T-helper 17 cell (primary cell): Measurements from ENCODE around the gene RSBN1L. TPM values are rescaled to one million over a fixed set of nuclear protein-coding genes. Genes with fewer than 3 reads are reported as not detected.
A peak's percentile ranks its signal among the peaks of the same experiment; 100 is the strongest.

Experiments used
- ATAC-seq: fragments of 150-1000 bp; cut with Tn5 transposase; 2 replicates; pipeline ENCODE4 v1.10.0; 2021; ENCODE audit warnings: mild to moderate bottlenecking, moderate library complexity
- DNase-seq, 3 donors: peaks; one replicate each; pipeline versions ENCODE4 v3.0.0 to v3.0.0-alpha.2; 2020 to 2021
- H3K9me3 ChIP-seq: one replicate; pipeline ENCODE4 v1.7.0; 2013; ENCODE audit warnings: low read length, mild to moderate bottlenecking; ENCODE audit not compliant: control insufficient read depth, poor library complexity, severe bottlenecking
- H3K27ac Mint-ChIP-seq: one replicate; pipeline ENCODE4 v1.8.0; 2022; ENCODE audit warnings: mild to moderate bottlenecking, moderate library complexity, mixed read lengths
- H3K27me3 Mint-ChIP-seq: one replicate; pipeline ENCODE4 v1.8.0; 2022; ENCODE audit warnings: mixed read lengths
- H3K36me3 Mint-ChIP-seq: one replicate; pipeline ENCODE4 v1.8.0; 2022; ENCODE audit warnings: low read depth, mixed read lengths
- H3K4me1 Mint-ChIP-seq: one replicate; pipeline ENCODE4 v1.8.0; 2022; ENCODE audit warnings: mild to moderate bottlenecking, mixed read lengths
- H3K4me3 Mint-ChIP-seq: one replicate; pipeline ENCODE4 v1.8.0; 2022; ENCODE audit warnings: mild to moderate bottlenecking, moderate library complexity, mixed read lengths
- total RNA-seq, 4 donors: library from RNA in 2 of 4; stranded (reverse) in 2 of 4; gene quantifications; one replicate each; pipeline ENCODE4 v1.2.3 and lab custom pipeline; 2022 to 2026

The RSBN1L gene
- total RNA-seq, 2 donors from 2014 or later: 19.6 to 20.6 TPM

DNA sequence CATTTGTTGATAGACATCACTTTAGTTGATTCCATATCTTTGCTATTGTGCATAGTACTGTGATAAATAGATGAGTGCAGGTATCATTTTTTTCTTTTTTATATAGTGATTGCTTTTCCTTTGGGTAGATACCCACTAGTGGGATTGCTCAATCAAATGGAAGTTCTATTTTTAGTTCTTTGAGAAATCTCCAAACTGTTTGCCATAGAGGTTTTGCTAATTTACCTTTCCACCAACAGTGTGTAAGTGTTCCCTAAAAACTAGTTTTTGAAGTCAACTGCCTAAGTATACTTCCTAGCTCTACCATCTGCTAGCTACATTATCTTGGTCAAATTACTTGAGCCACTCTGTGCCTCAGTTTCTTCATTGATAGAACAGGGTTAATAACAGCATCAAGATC, 31.5 kb upstream of the RSBN1L start:
- Mint-ChIP-seq H3K27ac (no peak overlapping the region), H3K4me3 (no peak overlapping the region), H3K27me3 (no peaks in the 10 kb centered on the region), H3K4me1 (peaks cover 2% of the 10 kb centered on the region), H3K36me3 (no peaks in the 10 kb centered on the region)
- DNase-seq (no peak), ATAC-seq (no peak)
- no peaks in the 10 kb centered on the region for H3K9me3 ChIP-seq

GRCh38 chr7:77665161-77665560, 31.1 kb upstream of the RSBN1L start:
- ATAC-seq: no peak
- Mint-ChIP-seq H3K4me3 (no peak overlapping the region), H3K36me3 (no peaks in the 10 kb centered on the region), H3K4me1 (peaks cover 2% of the 10 kb centered on the region), H3K27ac (no peak overlapping the region), H3K27me3 (no peaks in the 10 kb centered on the region)
- no peak for DNase-seq
- H3K9me3 ChIP-seq: no peaks in the 10 kb centered on the region

DNA sequence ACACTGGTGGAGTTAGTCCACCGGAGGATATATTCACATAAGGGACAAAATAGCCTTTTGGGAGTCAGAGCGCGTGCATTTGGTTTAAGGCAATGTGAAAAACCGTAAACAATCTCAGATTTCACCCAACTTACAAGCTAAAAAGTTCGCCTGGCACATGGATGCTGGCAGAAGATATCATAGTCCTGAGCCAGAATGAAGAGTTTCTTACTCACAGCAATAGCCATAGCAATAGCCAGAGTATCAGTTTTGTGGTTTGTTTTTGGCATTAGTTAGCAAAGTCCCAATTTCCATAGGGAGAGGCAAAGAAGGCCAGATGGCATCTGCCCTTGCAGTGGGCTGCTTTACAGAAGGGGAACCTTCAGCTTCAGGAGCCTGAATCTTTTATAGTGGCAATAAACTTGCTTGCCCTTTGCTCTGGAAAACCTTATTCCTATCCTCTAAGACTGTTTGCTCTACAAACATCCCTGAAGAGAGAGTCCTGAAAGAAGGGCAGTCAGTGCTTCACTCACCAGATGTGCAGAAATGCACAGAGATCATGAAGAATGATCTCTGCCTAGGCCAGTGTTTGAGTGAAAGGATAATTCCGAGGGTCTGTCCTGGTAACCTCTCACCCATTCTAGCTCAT, 28.7 kb upstream of the RSBN1L start:
- H3K9me3 ChIP-seq: no peaks in the 10 kb centered on the region
- Mint-ChIP-seq H3K4me1 (peaks cover 2% of the 10 kb centered on the region), H3K27me3 (no peaks in the 10 kb centered on the region), H3K4me3 (no peak overlapping the region), H3K27ac (no peak overlapping the region), H3K36me3 (no peaks in the 10 kb centered on the region)
- DNase-seq (no peak), ATAC-seq (no peak)

DNA sequence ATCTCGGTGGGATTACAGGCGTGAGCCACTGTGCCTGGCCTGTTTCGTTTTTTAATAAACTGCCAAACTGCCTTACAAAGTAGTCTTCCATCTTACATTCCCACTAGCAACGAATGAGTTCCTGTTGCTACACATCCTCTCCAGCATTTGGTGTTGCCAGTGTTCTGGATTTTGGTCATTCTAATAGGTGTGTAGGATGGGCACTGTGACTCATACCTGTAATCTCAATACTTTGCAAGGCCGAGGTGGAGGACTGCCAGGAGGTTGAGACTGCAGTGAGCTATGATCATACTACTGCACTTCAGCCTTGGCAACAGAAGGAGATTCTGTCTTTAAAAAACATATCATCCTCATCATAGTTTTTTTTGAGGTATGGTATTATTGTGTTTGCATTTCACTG, 21.4 kb upstream of the RSBN1L start:
- H3K27me3 Mint-ChIP-seq: no peaks in the 10 kb centered on the region

GRCh38 chr7:77679608-77680007, 16.7 kb upstream of the RSBN1L start:
- H3K36me3 Mint-ChIP-seq: peaks cover 6% of the 10 kb centered on the region
- H3K27me3 Mint-ChIP-seq: no peaks in the 10 kb centered on the region
- no peak for DNase-seq
- peaks cover 6% of the 10 kb centered on the region for H3K4me1 Mint-ChIP-seq
- H3K4me3 Mint-ChIP-seq: no peak overlapping the region
- H3K9me3 ChIP-seq: no peaks in the 10 kb centered on the region
- ATAC-seq: no peak
- H3K27ac Mint-ChIP-seq: no peak overlapping the region

More for the DNA sequence above, 21.4 kb upstream of the RSBN1L start:
- no peak overlapping the region for H3K4me3 Mint-ChIP-seq
- H3K4me1 Mint-ChIP-seq: peaks cover 2% of the 10 kb centered on the region
- H3K9me3 ChIP-seq: no peaks in the 10 kb centered on the region
- ATAC-seq: no peak
- DNase-seq: no peak
- H3K36me3 Mint-ChIP-seq: no peaks in the 10 kb centered on the region
- no peak overlapping the region for H3K27ac Mint-ChIP-seq

DNA sequence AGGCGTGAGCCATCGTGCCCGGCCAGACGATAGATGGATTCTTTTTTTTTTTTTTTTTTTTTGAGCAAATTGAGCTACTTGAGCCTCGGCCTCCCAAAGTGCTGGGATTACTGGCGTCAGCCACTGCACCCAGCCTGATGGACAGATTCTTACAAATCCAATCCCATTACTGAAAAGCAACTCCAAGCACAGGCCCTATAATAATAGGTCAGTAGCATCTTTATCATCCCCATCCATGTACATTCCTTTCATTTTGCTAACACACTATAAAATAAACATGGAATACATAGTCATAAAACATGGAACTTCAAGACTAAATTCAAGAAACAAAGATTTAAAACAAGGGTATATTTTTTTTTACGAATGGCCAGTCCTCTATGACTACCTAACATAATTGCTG, 16.0 kb upstream of the RSBN1L start:
- peaks cover 6% of the 10 kb centered on the region for H3K4me1 Mint-ChIP-seq
- no peaks in the 10 kb centered on the region for H3K9me3 ChIP-seq
- no peak for ATAC-seq
- no peaks in the 10 kb centered on the region for H3K27me3 Mint-ChIP-seq
- H3K36me3 Mint-ChIP-seq: peaks cover 6% of the 10 kb centered on the region
- H3K27ac Mint-ChIP-seq: no peak overlapping the region
- no peak overlapping the region for H3K4me3 Mint-ChIP-seq
- no peak for DNase-seq

GRCh38 chr7:77684030-77684429, 12.2 kb upstream of the RSBN1L start:
- Mint-ChIP-seq H3K4me1 (peaks cover 18% of the 10 kb centered on the region), H3K4me3 (no peak overlapping the region), H3K27ac (no peak overlapping the region), H3K27me3 (no peaks in the 10 kb centered on the region), H3K36me3 (peaks cover 6% of the 10 kb centered on the region)
- ATAC-seq: no peak
- H3K9me3 ChIP-seq: no peaks in the 10 kb centered on the region
- no peak for DNase-seq

GRCh38 chr7:77685233-77685632, 11.0 kb upstream of the RSBN1L start:
- H3K27ac Mint-ChIP-seq: no peak overlapping the region
- H3K4me3 Mint-ChIP-seq: no peak overlapping the region
- peaks cover 6% of the 10 kb centered on the region for H3K36me3 Mint-ChIP-seq
- no peaks in the 10 kb centered on the region for H3K27me3 Mint-ChIP-seq
- H3K4me1 Mint-ChIP-seq: peaks cover 18% of the 10 kb centered on the region
- DNase-seq (no peak), ATAC-seq (no peak)
- no peaks in the 10 kb centered on the region for H3K9me3 ChIP-seq

GRCh38 chr7:77687100-77687746, 9.0 kb upstream of the RSBN1L start:
- Mint-ChIP-seq H3K4me3 (peak overlapping the region; percentile 49), H3K27ac (peak overlapping the region; percentile 91), H3K36me3 (peaks cover 6% of the 10 kb centered on the region), H3K4me1 (peaks cover 18% of the 10 kb centered on the region), H3K27me3 (no peaks in the 10 kb centered on the region)
- ATAC-seq: peak; percentile 51
- H3K9me3 ChIP-seq: no peaks in the 10 kb centered on the region
- no peak for DNase-seq

DNA sequence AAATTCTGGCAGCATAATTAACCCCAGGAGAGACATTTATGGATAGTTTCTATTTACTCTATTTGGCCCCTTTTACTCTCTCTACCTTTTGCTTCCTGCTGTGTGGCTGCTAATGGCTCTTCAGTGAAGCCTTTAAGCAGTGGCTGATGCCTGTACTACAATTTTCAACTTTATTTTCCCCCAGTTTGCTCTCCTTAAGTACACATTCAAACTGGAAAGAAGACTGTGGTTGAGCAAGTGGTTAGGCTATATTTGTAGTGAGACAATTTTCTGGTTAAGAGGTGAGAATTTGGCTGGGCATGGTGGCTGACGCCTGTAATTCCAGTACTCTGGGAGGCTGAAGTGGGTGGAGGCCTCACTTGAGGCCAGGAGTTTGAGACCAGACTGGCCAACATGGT, 8.5 kb upstream of the RSBN1L start:
- peaks cover 21% of the 10 kb centered on the region for H3K4me1 Mint-ChIP-seq
- H3K36me3 Mint-ChIP-seq: peaks cover 6% of the 10 kb centered on the region
- DNase-seq (no peak), ATAC-seq (peak; percentile 69)
- H3K27me3 Mint-ChIP-seq: no peaks in the 10 kb centered on the region
- H3K9me3 ChIP-seq: no peaks in the 10 kb centered on the region
- H3K4me3 Mint-ChIP-seq: peak overlapping the region; percentile 49
- H3K27ac Mint-ChIP-seq: peak overlapping the region; percentile 91

DNA sequence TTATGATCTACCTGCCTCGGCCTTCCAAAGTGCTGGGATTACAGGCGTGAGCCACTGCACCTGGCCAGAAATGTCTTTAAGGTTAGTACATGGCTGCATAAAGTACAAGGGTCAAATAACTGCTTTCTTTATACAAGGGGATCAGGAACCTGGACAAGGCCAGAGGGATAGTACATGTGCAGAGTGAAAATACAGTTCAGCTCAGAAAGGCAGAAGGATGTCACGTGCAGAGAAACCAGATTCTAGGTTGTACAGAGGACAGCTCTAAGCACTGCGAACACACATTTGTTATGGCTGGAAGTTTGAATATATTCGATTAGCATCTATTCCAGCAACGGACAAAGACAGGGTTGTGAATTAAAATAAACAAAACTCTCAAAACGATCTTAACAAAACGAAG, 6.0 kb upstream of the RSBN1L start:
- H3K9me3 ChIP-seq: no peaks in the 10 kb centered on the region
- no peaks in the 10 kb centered on the region for H3K36me3 Mint-ChIP-seq
- H3K27me3 Mint-ChIP-seq: no peaks in the 10 kb centered on the region
- H3K4me3 Mint-ChIP-seq: no peak overlapping the region
- ATAC-seq (no peak), DNase-seq (no peak)
- no peak overlapping the region for H3K27ac Mint-ChIP-seq
- H3K4me1 Mint-ChIP-seq: peaks cover 28% of the 10 kb centered on the region

- H3K4me1 Mint-ChIP-seq: peaks cover 31% of the 10 kb centered on the region
- no peak for DNase-seq
- H3K9me3 ChIP-seq: no peaks in the 10 kb centered on the region
- no peaks in the 10 kb centered on the region for H3K27me3 Mint-ChIP-seq
- H3K4me3 Mint-ChIP-seq: no peak overlapping the region
- no peak overlapping the region for H3K27ac Mint-ChIP-seq
- H3K36me3 Mint-ChIP-seq: peaks cover 4% of the 10 kb centered on the region
- no peak for ATAC-seq
These were observed 4.3 kb upstream of the RSBN1L start for GRCh38 chr7:77691892-77692491.

- H3K9me3 ChIP-seq: no peaks in the 10 kb centered on the region
- H3K27me3 Mint-ChIP-seq: no peaks in the 10 kb centered on the region
- no peak overlapping the region for H3K4me3 Mint-ChIP-seq
- ATAC-seq (no peak), DNase-seq (no peak)
- H3K4me1 Mint-ChIP-seq: peaks cover 27% of the 10 kb centered on the region
- peaks cover 6% of the 10 kb centered on the region for H3K36me3 Mint-ChIP-seq
- H3K27ac Mint-ChIP-seq: no peak overlapping the region
These were observed 2.3 kb upstream of the RSBN1L start for GRCh38 chr7:77693830-77694583.
